ENCODE measurements around the gene SLC9A9. TPM values are rescaled to one million over a fixed set of nuclear protein-coding genes. Genes with fewer than 3 reads are reported as not detected.

SLC9A9 gene
- total and polyA plus RNA-seq, 2 of the 8 experiments (the other 6 are each of a cell fraction or from before 2014, with no cell fraction given): 0.48 to 1.1 TPM

GRCh38 chr3:143424874-143425273 lies 423.4 kb downstream of the SLC9A9 start:
- Histone ChIP-seq H3K14ac (ENCODE audit: insufficient read length) (no peak overlapping the region), H3K23me2 (ENCODE audit: low read depth, low read length) (no peaks in the 10 kb centered on the region; the same call in 1 of the 2 replicates), H3K4ac (replicated peaks; ENCODE audit: insufficient read length, low read depth, low read length) (no peak overlapping the region), H3K56ac (replicated peaks; ENCODE audit: insufficient read length, low read depth, low read length) (no peak overlapping the region), H3K4me1 (replicated peaks in 1 of 4; ENCODE audit: control insufficient read depth in 3 of 4, insufficient read depth in 4 of 4, low read length in 3 of 4) (peaks cover 0 to 6% (median 3%) of the 10 kb centered on the region in 4 experiments; a peak in 4 of 7 replicates), H3K9me3 (ENCODE audit: insufficient read depth in 2 of 2, low read depth in 1 of 2, low read length in 1 of 2) (no peaks in the 10 kb centered on the region), H2BK15ac (ENCODE audit: low read length) (no peak overlapping the region), H2BK20ac (ENCODE audit: low read length) (no peak overlapping the region), H3K36me3 (ENCODE audit: control insufficient read depth in 2 of 4, insufficient read depth in 4 of 4, low read length in 3 of 4) (no peaks in the 10 kb centered on the region), H3K4me2 (ENCODE audit: insufficient read depth in 1 of 2, low read depth in 2 of 2, low read length in 2 of 2) (no peak overlapping the region), H3K79me2 (ENCODE audit: control insufficient read depth in 1 of 2, insufficient read depth in 2 of 2, low read length in 2 of 2) (no peaks in the 10 kb centered on the region), H3K9ac (replicated peaks in 1 of 4; ENCODE audit: extremely low read depth in 1 of 4, low read depth in 3 of 4, low read length in 3 of 4) (no peak overlapping the region), H2AK5ac (ENCODE audit: low read depth, low read length) (no peak overlapping the region), H3K4me3 (ENCODE audit: extremely low read depth in 1 of 4, insufficient read depth in 2 of 4, low read depth in 3 of 4, low read length in 4 of 4) (no peak overlapping the region), H3K27me3 (replicated peaks in 1 of 4; ENCODE audit: control insufficient read depth in 3 of 4, extremely low read depth in 1 of 4, insufficient read depth in 3 of 4, low read length in 3 of 4) (peaks cover 0 to under 1% (median 0%) of the 10 kb centered on the region in 4 experiments; a peak in 1 of 7 replicates), H2BK5ac (ENCODE audit: low read depth, low read length) (no peak overlapping the region), H4K91ac (replicated peaks; ENCODE audit: insufficient read length, low read length) (no peak overlapping the region), H2BK120ac (replicated peaks; ENCODE audit: low read depth, low read length) (no peak overlapping the region), H3K23ac (ENCODE audit: insufficient read length) (no peak overlapping the region), H2AFZ (ENCODE audit: low read length) (no peak overlapping the region), H2BK12ac (ENCODE audit: low read depth, low read length) (no peak overlapping the region), H4K8ac (ENCODE audit: extremely low read depth, insufficient read depth, low read length) (no peak overlapping the region), H4K20me1 (replicated peaks in 1 of 2; ENCODE audit: control insufficient read depth in 1 of 2, insufficient read depth in 2 of 2, low read length in 2 of 2) (no peaks in the 10 kb centered on the region), H3K27ac (ENCODE audit: low read depth, low read length) (no peak overlapping the region), H3K79me1 (ENCODE audit: low read depth, low read length) (no peaks in the 10 kb centered on the region), H4K5ac (ENCODE audit: insufficient read length, low read depth, low read length) (no peak overlapping the region), H3K18ac (ENCODE audit: extremely low read depth, low read length) (no peak overlapping the region)
- ChIA-PET POLR2A (ENCODE audit: partially characterized antibody) (no interaction called here), CTCF (ENCODE audit: partially characterized antibody) (interaction anchor here (0.8 to 1.9 kb wide), 2 partner anchors 9 to 17 kb away, joined by 3 to 14 read pairs; no protein-coding TSS in a partner anchor)
- 100% methylated on average over 1 of the region's 1 CpG; no CpG with 5 or more reads in 1 of the 2 experiments for WGBS, 2 experiments (ENCODE audit: extremely low coverage in 1 of 2, insufficient coverage in 1 of 2, insufficient read length in 1 of 2, insufficient replicate concordance in 2 of 2, low coverage in 1 of 2, low lambda C conversion rate in 2 of 2, missing lambda C conversion rate in 1 of 2)
- FAIRE-seq (no peak), DNase-seq (ENCODE audit: low read depth in 1 of 2, low spot score in 2 of 2) (no peak)
- TF ChIP-seq BRCA1 (IDR thresholded peaks at IDR 0.05; ENCODE audit: low read depth, low read length) (no peak), POLR2A (IDR thresholded peaks at IDR 0.05; ENCODE audit: control extremely low read depth in 1 of 2, low read depth in 2 of 2, low read length in 2 of 2) (no peak), USF2 (IDR thresholded peaks at IDR 0.05; ENCODE audit: low read length) (no peak), SP2 (IDR thresholded peaks at IDR 0.05; ENCODE audit: low read length) (no peak), MAFK (IDR thresholded peaks at IDR 0.05; ENCODE audit: low read depth, low read length) (no peak), KDM4A (IDR thresholded peaks at IDR 0.05; ENCODE audit: low read depth, low read length, severe bottlenecking) (no peak), ASH2L (IDR thresholded peaks at IDR 0.05; ENCODE audit: low read length) (no peak), KDM5A (IDR thresholded peaks at IDR 0.05; ENCODE audit: low read length) (no peak), TAF1 (IDR thresholded peaks at IDR 0.05; ENCODE audit: low read depth, low read length) (no peak), NANOG (IDR thresholded peaks at IDR 0.05; ENCODE audit: insufficient read depth, low read depth, low read length, poor library complexity, severe bottlenecking) (no peak), RAD21 (IDR thresholded peaks at IDR 0.05 in 1 of 2, conservative IDR thresholded peaks at IDR 0.05 in 1 of 2; ENCODE audit: low read depth in 2 of 2, low read length in 2 of 2) (no peak)
